OCI-LY7 (cell line): ENCODE data around the gene PPP6R3.

Source experiments
- EZH2phosphoT487 ChIP-seq: fragments of 200-600 bp; sonication (generic); IDR thresholded peaks from 2 replicates; pipeline ENCODE4 v1.6.1; 2018; ENCODE audit warnings: low read depth, borderline replicate concordance, mild to moderate bottlenecking, mixed run types, antibody characterized with exemption, low read length, moderate library complexity, mixed read lengths
- TF ChIP-seq, protein P1 (sequence below): fragments of 200-600 bp; sonication (generic); conservative IDR thresholded peaks from 2 replicates; pipeline ENCODE4 v1.5.1; 2014; ENCODE audit warnings: mild to moderate bottlenecking, antibody characterized with exemption, low read length, moderate library complexity, mixed read lengths

DNA sequence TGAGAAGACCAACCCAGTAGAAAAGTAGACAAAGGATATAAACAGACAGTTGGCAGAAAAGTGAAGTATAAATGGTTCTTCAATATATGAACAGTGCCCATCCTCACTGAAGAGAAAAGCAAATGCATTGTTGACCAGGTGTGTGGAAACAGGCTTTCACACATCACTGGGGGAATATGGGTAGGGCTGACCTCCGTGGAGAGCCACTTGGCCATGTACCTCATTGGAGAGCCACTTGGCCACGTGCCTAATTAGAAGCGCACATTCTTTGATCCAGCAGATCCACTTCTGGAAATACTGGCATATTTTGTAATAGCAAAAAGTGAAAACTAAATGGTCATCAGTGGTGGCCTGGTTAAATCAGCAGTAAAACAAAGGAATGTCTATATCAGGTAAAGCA is 43.2 kb downstream of the PPP6R3 start:
- TF ChIP-seq, protein P1, sequence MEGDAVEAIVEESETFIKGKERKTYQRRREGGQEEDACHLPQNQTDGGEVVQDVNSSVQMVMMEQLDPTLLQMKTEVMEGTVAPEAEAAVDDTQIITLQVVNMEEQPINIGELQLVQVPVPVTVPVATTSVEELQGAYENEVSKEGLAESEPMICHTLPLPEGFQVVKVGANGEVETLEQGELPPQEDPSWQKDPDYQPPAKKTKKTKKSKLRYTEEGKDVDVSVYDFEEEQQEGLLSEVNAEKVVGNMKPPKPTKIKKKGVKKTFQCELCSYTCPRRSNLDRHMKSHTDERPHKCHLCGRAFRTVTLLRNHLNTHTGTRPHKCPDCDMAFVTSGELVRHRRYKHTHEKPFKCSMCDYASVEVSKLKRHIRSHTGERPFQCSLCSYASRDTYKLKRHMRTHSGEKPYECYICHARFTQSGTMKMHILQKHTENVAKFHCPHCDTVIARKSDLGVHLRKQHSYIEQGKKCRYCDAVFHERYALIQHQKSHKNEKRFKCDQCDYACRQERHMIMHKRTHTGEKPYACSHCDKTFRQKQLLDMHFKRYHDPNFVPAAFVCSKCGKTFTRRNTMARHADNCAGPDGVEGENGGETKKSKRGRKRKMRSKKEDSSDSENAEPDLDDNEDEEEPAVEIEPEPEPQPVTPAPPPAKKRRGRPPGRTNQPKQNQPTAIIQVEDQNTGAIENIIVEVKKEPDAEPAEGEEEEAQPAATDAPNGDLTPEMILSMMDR: no peak
- no peak for TF ChIP-seq EZH2phosphoT487
